ENCODE measurements around the gene FASLG.

The FASLG gene

DNA sequence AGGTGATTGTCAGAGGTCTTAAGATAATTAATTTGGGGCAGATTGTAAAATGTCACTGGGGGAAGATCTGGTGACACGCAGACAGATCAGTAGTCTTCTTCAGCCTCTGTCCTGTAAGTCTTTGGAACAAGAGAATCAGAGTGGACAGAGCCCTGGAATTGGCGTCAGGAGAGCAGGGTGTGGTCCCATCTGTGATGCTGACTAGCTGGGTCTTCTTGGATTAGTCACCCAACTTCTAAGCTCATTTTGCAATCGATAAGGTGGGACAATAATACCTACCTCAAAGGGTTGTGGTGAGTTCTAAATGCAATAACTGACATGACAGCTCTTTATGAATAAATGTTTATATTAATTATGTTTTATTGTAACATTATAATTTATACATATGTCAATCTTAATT, 4.8 kb downstream of the FASLG start:
- DNase-seq (ENCODE audit: low read depth, low spot score) = no peak

GRCh38 chr1:172668097-172668496, 9.2 kb downstream of the FASLG start:
- in situ Hi-C loops (cut with HindIII; ENCODE audit: low sequenced_read_pairs) = no loop called here
- TF ChIP-seq, protein P1, sequence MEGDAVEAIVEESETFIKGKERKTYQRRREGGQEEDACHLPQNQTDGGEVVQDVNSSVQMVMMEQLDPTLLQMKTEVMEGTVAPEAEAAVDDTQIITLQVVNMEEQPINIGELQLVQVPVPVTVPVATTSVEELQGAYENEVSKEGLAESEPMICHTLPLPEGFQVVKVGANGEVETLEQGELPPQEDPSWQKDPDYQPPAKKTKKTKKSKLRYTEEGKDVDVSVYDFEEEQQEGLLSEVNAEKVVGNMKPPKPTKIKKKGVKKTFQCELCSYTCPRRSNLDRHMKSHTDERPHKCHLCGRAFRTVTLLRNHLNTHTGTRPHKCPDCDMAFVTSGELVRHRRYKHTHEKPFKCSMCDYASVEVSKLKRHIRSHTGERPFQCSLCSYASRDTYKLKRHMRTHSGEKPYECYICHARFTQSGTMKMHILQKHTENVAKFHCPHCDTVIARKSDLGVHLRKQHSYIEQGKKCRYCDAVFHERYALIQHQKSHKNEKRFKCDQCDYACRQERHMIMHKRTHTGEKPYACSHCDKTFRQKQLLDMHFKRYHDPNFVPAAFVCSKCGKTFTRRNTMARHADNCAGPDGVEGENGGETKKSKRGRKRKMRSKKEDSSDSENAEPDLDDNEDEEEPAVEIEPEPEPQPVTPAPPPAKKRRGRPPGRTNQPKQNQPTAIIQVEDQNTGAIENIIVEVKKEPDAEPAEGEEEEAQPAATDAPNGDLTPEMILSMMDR (IDR thresholded peaks at IDR 0.05; ENCODE audit: low read depth, low read length) = no peak
- no peak overlapping the region for H3K4me3 ChIP-seq (ENCODE audit: low read depth, low read length)
- DNase-seq (ENCODE audit: low read depth, low spot score) = no peak

More for the DNA sequence above, 4.8 kb downstream of the FASLG start:
- TF ChIP-seq, protein P1 (IDR thresholded peaks at IDR 0.05; ENCODE audit: low read depth, low read length) = no peak
- H3K4me3 ChIP-seq (ENCODE audit: low read depth, low read length) = no peak overlapping the region
- in situ Hi-C loops (cut with HindIII; ENCODE audit: low sequenced_read_pairs) = no loop called here

DNA sequence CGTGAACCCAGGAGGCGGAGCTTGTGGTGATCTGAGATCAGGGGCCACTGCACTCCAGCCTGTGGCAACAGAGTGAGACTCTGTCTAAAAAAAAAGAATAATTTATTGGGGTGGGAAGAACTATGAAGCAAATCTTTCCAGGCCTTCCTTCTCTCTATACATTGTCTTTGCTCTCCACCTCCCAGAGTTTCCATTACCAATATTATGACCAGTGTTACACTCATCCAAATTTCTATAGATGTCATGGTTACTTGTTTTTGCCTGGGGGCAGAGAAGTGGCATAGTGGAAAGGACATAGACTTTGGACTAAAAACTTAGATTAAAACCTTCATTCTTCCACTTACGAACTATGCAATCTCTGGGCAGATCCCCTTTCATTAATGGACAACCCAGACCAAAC, 10.1 kb downstream of the FASLG start:
- no peak overlapping the region for H3K4me3 ChIP-seq (ENCODE audit: low read depth, low read length)
- no peak for DNase-seq (ENCODE audit: low read depth, low spot score)
- TF ChIP-seq, protein P1 (IDR thresholded peaks at IDR 0.05; ENCODE audit: low read depth, low read length) = no peak
- in situ Hi-C loops (cut with HindIII; ENCODE audit: low sequenced_read_pairs) = no loop called here

GRCh38 chr1:172670316-172670715, 11.4 kb downstream of the FASLG start:
- in situ Hi-C loops (cut with HindIII; ENCODE audit: low sequenced_read_pairs) = no loop called here
- no peak overlapping the region for H3K4me3 ChIP-seq (ENCODE audit: low read depth, low read length)
- TF ChIP-seq, protein P1 (IDR thresholded peaks at IDR 0.05; ENCODE audit: low read depth, low read length) = no peak
- DNase-seq (ENCODE audit: low read depth, low spot score) = no peak

DNA sequence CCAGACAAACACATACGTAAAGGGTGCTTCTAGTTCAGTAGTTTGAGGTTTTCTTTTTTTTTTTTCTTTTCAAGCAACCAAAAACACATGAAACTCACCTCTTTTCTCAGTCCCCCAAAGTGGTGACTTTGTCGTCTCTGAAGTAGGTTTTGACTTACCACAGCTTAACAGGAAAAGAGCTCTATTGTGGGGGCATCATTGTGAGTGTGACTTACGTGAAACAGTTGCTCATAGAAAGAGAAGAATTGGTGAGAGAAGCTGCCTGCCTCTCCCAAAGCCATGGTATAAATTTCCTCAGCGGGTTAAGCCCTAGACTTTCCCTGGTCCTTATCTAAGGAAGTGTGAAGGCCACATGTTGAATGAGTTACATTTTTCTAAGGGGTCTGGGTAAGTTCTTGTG, 11.9 kb downstream of the FASLG start:
- no peak for DNase-seq (ENCODE audit: low read depth, low spot score)
- in situ Hi-C loops (cut with HindIII; ENCODE audit: low sequenced_read_pairs) = no loop called here
- no peak overlapping the region for H3K4me3 ChIP-seq (ENCODE audit: low read depth, low read length)

GRCh38 chr1:172671591-172671990, 12.7 kb downstream of the FASLG start:
- DNase-seq (ENCODE audit: low read depth, low spot score) = peak; percentile 51
- TF ChIP-seq, protein P1 (IDR thresholded peaks at IDR 0.05; ENCODE audit: low read depth, low read length) = no peak
- in situ Hi-C loops (cut with HindIII; ENCODE audit: low sequenced_read_pairs) = no loop called here
- no peak overlapping the region for H3K4me3 ChIP-seq (ENCODE audit: low read depth, low read length)

More for the DNA sequence above, 11.9 kb downstream of the FASLG start:
- TF ChIP-seq, protein P1 (IDR thresholded peaks at IDR 0.05; ENCODE audit: low read depth, low read length) = no peak

GRCh38 chr1:172672720-172673119, 13.8 kb downstream of the FASLG start:
- DNase-seq (ENCODE audit: low read depth, low spot score) = no peak
- in situ Hi-C loops (cut with HindIII; ENCODE audit: low sequenced_read_pairs) = no loop called here
- no peak overlapping the region for H3K4me3 ChIP-seq (ENCODE audit: low read depth, low read length)
- TF ChIP-seq, protein P1 (IDR thresholded peaks at IDR 0.05; ENCODE audit: low read depth, low read length) = no peak
